Globus pallidus (tissue), 1 donor: ENCODE data around the gene APAF1.
A peak's percentile ranks its signal among the peaks of the same experiment; 100 is the strongest.

Experiments used
- DNase-seq: peaks from one replicate; pipeline ENCODE4 v3.0.0-alpha.2; 2015; ENCODE audit warnings: low spot score

APAF1 gene

DNA sequence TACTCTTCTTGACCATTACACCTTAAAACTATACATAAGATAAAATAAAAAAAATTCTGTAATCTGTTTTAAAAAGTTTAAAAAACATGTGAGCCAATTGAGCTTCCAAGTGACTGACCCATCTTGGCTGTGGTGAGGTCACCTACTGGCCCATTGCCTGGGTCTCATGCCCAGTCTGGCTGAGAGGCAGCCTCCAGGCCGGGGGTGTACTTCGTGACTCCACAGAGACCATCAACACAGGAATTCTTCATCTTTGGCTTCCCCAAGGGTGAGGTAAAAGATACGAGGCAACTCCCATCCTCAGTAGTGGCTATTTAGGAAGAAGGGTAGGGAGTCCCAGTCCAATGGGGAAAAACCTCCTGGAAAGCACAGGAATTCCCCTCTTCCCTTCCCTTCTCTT is 113.2 kb downstream of the APAF1 start:
- DNase-seq, result peak; percentile 92

DNA sequence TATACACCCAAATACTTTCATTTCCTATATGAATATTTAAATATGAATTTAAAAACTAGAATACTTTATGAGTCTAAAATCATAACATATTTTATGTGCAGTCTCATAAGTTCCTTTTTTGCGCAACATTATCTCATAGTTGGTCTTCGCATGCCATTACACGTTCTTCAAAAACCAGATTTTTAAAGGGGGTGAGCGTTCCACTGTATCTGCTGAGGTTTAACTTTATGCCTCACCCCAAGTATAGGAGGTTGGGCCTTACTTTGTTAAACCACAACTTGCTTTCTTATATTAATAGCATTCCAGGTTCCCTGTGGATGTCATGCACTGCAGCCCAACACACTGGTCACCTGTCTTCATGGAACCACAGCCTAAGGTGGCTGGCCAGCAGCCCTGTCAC is 118.6 kb downstream of the APAF1 start:
- no peak for DNase-seq

DNA sequence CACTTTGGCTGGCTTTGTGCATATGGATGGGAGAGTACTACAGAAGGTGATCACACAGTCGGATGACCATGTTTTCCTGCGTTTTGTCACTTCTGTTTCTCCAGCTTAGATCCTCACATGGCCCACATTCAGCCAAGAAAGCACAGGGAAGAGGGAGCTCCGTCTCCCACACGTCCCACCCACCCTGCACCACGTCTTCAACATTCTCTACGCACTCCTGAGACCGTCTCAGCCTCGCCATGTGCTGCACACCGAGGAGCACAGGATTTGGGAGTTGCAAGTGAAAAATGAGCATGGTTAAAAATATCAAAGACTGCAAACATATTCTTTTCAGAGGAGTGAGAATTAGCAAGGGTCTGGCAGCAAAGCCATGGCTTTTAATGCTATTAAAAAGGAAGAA is 122.2 kb downstream of the APAF1 start:
- DNase-seq, result no peak

DNA sequence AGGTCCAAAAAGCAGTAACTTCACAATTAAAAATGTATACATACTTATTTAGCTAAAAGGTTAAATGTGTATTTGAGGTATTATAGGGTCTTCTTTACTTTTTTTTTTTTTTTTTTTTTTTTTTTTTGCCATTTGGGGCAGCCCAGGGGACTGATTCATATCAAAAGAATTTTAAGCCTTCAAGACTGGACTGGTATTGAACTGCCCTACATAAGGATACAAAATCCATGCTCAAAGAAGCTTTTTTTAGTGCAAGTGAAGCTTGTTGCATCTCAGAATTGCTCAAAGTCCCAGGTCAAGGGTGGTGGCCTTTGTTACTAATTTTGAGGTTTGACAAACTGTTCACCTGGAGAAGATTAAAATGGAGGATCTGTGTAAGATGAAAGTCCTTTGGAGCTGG is 124.0 kb downstream of the APAF1 start:
- no peak for DNase-seq

DNA sequence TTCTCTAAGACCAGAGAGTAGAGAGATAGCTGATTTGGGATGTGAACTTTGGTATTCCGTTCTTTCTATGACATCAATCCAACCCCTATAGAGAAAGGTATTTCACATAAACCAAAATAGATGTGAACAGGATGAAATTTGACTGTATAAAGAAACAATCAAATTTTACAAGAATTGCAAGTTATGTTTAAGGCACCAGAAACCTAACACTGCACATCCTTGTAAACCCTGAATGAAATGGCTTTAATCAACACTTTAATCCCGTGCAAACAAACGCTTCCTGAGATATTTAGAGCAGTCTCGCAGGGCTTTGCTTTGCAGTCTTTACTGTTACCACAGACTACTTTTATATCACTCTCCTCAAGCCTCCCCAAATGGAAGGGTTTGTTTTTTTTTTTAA is 125.1 kb downstream of the APAF1 start:
- DNase-seq, result no peak

DNA sequence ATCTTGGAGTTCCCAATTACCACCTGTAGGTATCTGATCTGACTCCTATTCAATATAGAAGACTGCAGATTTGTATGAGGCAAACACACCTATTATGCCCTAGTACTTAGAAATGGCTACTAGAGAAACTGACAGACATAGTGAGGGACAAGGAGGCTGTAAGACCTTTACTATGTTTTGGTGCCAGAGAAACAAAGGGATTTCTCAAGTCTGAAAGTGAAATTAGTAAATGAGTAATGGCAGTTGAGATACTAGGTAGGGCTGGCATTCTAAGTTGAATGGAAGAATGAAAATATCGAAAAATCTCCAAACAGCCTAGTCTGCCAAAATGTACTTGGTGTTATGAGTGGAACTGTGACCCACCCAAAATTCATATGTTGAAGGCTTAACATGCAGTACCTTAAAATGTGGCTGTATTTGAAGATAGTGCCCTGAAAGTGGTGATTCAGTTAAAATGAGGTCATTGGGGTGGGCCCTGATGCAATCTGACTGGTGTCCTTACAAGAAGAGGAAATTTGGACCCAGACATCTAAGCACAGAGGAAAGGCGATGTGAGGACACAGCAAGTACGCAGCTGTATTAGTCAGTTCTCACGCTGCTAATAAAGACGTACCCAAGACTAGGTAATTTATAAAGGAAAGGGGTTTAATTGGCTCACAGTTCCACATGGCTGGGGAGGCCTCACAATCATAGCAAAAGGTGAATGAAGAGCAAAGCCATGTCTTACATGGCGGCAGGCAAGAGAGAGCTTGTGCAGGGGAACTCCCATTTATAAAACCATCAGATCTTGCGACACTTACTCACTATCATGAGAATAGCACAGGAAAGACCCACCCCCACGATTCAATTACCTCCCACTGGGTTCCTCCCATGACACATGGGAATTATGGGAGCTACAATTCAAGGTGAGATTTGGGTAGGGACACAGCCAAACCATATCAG is 127.0 kb downstream of the APAF1 start:
- DNase-seq, result no peak

DNA sequence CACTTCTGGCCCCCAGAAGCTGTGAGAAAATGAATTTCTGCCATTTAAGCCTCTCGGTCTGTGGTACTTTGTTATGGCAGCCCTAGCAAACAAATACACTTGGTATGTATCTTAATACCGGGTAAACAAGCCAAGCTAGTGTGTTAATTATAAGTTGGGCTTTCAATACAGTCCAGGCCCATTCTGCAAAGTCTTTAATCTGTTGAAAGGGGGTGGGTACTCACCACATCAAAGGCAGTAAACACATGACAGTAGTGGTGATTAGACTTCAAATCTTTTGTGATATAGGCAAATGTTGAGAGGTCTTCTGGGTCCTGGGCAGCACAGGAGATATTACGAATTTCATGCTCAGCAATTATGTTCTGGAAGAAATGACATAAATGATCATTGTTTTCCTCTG is 127.7 kb downstream of the APAF1 start:
- DNase-seq, result no peak

DNA sequence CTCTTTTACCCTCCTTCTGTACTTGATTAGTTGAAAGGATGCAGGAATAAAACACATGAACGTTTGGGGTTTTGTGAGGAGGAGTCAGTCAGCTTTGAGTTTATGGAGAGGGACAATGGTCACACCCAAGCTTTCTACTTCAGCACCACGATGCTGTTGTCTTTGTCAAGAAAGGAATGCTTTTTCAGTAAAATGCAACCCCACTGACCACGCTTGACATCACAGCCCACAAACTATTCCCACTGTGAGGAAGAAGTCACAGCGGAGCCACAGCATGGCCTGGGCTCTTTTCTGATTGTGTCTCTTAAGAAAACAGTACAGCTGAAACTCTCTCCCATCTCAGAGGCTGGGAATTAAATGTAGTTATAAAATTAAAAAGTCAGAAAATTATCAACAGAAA is 135.2 kb downstream of the APAF1 start:
- DNase-seq, result no peak

DNA sequence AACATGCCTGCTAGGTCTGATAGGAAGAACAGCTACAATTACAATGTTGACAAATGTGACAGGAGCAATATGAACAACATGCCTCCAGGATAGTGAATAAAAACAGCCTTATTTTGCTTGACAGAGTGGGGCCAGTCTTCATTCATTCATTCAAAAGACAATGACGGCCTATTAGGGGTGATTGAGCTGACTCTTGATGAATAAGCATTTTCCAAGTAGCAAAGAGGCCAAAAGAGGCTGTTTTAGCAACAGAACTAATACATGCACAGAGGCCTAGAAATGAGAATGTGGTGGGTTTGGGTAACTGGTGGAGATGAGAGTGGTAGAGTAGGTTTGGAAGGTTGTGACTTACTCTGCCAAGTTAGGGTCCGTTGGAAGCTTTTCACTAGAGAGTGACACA is 138.3 kb downstream of the APAF1 start:
- no peak for DNase-seq
